Skin epidermis (tissue), 12 donors: ENCODE data around the gene RNF225.
A peak's percentile ranks its signal among the peaks of the same experiment; 100 is the strongest.

ENCODE experiments used
- H3K27ac ChIP-seq, 21 experiments: fragments of 200-600 bp; sonication (generic) in 11 of 21; one replicate each; pipeline ENCODE4 v1.5.0; 2020; ENCODE audit warnings: mild to moderate bottlenecking in 3 of 21, inconsistent platforms in 2 of 21, moderate library complexity in 2 of 21
- H3K4me3 ChIP-seq, 7 experiments: fragments of 200-600 bp; sonication (generic) in 2 of 7; one replicate each; pipeline ENCODE4 v1.5.0; 2020; ENCODE audit warnings: inconsistent platforms in 2 of 7, mild to moderate bottlenecking in 2 of 7, moderate library complexity in 1 of 7

The RNF225 gene

DNA sequence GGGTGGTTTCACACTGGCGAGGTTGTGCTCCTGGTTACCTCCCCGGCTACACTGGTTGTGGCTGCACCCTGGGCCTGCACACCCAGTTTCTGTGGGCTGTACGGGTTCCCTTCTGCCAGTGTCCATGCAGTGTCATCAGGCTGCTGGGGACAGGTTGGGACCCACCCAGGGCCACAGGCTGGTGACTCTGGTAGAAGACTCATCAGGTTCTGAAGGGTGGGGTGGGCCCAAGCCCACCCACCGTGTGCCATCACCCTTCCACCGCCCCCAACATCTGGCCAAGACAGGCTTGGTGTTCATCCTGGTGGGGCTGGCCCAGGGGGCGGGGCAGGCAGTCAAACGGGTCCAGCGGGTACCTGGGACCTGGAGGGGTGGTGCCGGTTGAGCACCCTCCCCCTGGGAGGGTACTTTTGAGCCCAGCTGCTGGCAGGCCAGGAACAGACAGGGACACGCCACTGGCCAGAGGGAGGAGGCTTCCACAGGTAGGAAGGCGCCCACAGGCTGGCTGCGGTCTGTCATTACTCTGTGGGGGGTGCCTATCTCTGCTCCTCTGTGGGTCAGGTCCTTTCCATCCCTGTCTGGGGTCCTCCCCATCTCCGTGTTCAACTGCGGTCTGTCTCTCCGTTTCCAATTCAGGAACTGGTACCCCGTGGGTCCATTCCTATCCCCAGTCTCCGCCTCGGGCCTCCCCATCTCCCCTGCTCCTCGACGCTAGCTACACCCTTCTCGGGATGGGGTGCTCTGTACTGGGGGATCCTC, at the start of gene RNF225:
TSS of gene RNF225 (plus strand) at position 437 of the 759 bp plus-strand sequence. CDS start 434 bp downstream, outside the sequence.
- Histone ChIP-seq H3K27ac (peak within 1 kb of the TSS in 18 of 21 experiments; percentile 1 to 85 (median 62)), H3K4me3 (peak within 1 kb of the TSS in 5 of 7 experiments; percentile 24 to 40 (median 28))

DNA sequence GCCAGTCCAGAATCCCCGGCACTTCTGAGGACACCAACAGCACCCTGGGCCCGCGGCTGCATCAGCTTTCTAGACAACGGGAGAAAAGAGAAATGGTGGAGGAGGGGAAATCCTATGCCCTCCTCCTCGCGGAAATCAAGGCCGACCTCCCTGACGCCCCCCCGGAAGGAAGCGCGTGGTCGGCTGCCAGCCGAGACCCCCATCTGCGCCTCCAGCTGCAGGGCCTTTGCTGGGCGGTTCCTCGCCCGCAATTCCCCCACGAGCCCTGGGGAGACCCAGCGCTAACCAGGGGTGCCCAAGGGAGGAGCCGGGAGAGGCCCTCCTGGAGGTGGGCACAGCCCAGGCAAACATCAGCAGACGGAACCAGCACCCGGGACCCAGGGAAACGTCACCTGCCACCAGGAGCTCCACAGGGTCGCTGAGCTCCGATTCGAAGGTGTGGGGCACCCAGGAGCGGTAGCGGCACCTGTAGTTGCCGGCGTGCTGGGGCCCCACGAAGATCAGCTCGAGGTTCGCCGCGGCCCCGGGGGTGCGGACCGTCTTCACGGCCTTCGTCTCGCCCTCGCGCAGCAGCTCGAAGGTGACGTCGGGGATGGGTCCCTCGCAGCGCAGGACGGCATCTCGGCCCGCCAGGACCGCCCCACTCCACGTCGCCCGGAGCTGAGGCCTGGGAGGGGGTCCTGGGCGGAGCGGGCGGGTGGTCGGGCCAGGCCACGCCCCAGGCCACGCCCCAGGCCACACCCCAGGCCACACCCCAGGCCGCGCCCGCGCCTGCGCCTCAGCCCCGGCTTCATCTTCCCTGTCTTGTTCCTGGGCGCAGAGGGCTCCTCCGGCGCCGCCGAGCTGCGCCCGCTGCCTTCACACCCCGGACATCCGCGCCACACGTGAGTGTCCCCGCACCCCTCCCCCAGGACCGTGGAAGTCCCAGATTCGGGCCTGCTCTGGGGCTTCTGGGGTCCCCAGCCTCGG, 48.2 kb upstream of the RNF225 start:
- H3K27ac ChIP-seq: peak overlapping the region; percentile 8 to 84 (median 75)

DNA sequence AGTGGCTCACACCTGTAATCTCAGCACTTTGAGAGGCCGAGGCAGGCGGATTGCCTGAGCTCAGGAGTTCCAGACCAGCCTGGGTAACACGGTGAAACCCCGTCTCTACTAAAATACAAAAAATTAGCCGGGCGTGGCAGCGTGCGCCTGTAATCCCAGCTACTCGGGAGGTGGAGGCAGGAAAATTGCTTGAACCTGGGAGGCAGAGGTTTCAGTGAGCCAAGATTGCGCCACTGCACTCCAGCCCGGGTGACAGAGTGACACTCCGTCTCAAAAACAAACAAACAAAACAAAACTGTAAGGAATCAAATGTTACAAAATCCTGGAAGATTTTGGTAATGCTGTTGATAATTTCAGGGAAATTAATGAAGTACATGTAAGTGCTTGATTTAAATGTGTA, 47.4 kb upstream of the RNF225 start:
- H3K27ac ChIP-seq: peak overlapping the region in 12 of 21 experiments; percentile 5 to 83 (median 46)
- peak overlapping the region; percentile 52 to 78 (median 57) for H3K4me3 ChIP-seq

More for the DNA sequence above, 48.2 kb upstream of the RNF225 start:
- H3K4me3 ChIP-seq: peak overlapping the region; percentile 52 to 78 (median 57)

DNA sequence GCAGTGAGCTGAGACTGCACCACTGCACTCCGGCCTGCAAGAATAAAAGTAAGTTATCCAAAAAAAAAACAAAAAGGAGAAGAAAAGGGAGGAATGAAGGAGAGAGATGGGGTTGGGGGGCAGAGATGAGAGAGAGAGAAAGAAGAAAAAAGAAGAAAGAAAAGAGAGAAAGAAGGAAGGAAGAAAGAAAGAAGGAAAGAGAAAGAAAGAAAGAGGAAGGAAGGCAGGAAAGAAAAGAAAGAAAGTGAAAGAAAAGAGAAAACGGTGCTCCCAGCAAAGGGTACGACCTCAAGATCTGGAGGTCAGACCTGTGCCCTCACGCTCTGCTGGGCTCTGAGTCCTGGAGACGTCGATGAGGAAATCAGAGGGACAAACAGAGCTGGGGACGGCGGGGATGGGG, 45.9 kb upstream of the RNF225 start:
- Histone ChIP-seq H3K4me3 (no peak overlapping the region), H3K27ac (no peak overlapping the region)

DNA sequence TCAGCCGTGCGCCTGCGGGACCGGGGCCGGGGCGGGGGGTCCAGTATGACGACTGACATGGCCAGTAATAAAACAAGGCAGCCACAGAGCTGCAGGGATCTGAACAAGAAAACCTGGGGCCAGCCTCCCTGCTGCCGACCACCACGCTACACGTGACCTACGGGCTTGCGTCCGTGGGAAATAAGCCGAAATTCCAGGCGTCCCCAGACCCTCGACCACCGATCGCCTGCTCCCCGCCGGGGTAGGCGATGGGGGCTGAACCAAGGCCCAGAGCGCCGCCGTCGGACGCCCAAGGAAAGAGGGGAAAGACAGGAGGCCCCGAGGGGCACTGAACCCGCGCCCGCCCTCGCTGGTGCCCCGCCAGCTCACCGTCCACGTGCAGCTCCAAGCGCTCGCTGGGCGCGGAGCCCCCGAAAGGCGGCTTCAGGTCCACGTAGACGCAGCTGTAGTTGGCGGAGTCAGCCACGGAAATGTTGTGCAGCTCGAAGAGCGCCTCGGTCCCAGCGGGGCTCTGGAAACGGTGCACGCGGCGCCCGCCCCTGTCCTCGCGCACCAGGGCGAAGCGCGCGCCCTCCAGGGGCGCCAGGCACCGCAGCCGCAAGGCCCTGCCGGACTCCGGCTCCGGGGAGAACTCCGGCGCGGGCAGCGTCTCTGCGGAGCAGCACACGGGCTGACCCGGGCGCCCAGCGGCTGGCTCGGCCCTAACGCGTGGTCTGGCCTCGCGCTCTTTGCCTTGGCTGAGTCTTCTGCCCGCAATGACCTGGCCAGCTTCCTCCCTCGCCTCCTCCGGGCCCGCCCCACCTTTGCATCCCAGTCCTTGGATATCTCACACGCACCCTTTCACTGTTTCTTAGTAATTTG, 45.2 kb upstream of the RNF225 start:
- H3K4me3 ChIP-seq: no peak overlapping the region
- no peak overlapping the region for H3K27ac ChIP-seq

DNA sequence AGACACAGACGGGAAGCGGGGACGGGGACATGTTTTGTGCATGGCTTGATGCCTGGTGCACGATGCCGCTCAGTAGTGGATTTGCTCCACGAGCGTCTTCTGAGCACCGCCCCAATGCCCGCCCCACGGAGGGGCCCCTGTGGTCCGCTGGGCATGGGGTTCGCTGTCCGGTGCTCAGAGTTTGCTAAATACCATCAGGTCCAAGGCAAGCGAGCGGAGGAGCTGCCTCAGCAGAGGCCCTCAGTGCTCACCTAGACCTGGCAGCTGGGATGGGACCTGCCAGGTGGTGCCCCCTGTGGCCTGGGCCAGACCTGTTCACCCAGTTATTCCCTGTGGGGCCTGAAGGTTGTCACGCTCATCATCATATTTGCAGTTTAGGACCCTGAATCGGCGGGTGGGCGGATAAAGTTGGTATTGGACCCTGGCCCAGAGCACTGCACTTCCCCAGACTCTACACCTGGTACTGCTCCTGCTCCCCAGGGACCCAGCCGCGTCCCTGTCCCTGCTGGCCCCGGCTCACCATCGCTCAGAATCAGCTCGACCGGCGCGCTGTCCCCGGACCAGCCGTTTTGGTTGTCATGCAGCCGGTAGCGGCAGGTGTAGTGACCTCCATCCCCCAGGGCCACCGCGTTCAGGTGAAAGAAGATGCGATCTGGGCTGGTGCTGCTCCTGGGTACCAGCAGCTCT, 44.4 kb upstream of the RNF225 start:
- Histone ChIP-seq H3K4me3 (no peak overlapping the region), H3K27ac (no peak overlapping the region)

DNA sequence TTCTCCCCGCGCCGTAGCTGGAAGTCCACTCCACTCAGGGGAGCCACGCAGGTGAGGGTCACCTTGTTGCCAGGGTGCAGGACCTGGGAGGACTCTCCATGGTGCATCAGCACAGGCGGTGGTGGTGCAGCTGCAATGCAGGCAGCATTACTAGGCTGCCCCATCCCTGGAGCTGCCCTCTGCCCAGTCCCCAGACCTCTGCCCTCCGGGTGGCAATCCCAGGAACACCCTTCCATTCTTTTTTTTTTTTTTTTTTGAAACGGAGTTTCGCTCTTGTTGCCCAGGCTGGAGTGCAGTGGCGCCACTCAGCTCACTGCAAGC, 43.9 kb upstream of the RNF225 start:
- Histone ChIP-seq H3K4me3 (no peak overlapping the region), H3K27ac (no peak overlapping the region)

DNA sequence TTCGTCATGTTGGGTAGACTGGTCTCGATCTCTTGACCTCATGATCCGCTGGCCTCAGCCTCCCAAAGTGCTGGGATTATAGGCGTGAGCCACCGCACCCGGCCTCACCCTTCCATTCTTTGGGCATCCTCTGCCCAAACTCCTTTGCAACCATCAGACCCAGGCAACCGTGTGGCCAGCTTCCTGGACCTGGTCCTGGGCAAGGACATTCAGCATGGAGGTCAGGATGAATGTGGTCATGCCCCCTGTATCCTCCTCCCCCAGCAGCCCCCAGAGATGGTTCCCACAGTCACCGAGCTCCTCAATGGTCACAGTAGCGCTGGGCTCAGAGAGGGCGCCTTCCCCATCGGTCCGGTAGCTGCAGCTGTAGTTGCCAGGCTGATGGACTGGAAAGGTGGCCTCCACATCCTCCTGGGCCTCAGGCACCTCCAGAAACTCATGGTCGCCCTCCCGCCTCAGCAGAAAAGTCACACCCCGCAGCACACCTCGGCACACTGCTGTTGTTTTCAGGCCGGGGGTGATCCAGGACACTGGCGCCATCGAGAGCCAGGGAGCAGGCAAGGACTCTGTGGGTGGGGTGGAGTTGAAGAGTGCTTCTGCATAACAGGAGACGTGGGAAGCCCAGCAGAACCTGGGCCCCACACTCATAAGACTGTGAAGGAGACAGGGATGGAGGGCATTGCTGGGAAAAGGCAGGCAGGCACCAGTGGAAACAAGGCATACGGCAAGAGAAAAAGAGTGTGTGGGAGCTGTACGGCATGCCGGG, 43.3 kb upstream of the RNF225 start:
- no peak overlapping the region for H3K4me3 ChIP-seq
- no peak overlapping the region for H3K27ac ChIP-seq

DNA sequence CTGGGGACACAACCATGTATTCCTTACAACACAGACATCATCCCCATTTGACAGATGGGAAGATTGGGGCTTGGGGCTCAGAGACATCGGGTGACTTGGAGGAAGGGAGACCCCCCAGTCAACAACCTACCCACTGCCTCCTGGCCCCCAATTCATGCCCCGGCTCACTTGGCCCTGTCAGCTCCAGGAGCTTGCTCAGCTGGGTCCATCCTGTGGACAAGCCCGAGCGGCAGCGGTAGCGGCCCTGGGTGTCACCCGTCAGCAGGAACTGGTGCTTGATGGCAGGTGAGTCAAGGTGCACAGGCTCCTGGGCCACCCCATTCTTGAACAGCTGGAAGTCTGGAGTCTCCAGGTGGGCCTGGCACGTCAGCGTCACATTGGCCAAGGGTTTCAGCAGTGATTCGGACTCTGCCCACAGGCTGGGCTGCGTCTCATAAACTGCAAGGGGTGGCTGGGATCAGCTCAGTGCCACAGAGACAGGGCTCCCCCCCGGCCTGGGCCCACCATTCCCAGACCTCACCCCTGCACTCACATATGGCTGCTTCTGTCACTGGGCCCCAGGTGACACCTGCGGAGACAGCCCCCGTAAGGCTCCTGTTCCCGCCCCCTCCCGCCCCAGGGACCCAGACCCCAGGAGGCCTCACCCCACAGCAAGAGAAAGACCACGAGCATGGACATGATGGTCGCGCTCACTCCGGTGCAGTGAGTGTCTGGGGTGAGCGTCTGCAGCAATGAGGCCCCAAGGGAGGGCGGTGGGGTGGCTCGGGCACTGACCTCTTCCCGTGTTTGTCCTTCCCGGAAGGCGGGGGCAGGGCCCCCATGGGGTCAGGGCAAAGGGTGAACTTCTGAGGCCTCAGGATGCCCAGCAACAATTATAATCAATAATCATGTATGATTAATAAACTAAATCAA, 42.4 kb upstream of the RNF225 start, which contains the start of gene A1BG:
TSS of gene A1BG (minus strand) at position 733 of the 912 bp plus-strand sequence. CDS start at position 678, 55 bp downstream.
- H3K4me3 ChIP-seq: no peak within 1 kb of the TSS
- H3K27ac ChIP-seq: no peak within 1 kb of the TSS

DNA sequence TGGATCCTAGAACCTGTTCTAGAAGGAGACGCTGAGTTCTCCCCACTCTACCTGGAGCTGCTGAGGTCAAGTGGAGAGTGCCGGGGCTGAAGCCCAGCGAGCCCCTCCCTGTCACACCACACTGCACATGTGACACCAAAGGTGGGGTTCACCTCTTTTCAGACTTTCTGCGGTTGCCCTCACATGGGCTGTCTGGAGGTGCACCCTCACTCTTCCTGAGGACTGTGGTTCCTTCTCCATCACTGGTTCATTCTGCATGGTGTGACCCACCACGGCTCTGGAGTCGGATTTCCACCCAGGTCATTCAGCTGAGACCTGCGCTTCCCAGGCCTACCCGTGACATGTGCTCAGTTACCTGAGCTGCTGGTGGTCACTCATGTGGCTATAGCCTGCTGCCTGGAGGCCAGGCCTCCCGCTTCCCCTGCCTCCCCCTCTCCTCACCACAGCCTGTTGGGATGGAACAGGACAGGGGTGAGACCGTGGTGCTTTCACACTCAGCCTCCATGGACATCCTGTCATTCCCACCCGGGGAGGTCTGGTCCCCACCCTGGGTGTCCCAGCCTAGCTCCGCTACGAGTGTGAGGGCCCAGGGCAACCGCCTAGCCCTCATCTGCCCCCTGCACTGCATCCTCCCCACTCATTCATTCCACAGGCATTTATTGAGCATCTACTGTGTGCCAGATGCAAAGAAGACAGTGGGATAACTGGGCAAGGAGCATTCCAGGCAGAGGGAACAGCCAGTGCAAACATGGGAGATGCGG, 41.6 kb upstream of the RNF225 start:
- H3K4me3 ChIP-seq: no peak overlapping the region
- H3K27ac ChIP-seq: no peak overlapping the region

DNA sequence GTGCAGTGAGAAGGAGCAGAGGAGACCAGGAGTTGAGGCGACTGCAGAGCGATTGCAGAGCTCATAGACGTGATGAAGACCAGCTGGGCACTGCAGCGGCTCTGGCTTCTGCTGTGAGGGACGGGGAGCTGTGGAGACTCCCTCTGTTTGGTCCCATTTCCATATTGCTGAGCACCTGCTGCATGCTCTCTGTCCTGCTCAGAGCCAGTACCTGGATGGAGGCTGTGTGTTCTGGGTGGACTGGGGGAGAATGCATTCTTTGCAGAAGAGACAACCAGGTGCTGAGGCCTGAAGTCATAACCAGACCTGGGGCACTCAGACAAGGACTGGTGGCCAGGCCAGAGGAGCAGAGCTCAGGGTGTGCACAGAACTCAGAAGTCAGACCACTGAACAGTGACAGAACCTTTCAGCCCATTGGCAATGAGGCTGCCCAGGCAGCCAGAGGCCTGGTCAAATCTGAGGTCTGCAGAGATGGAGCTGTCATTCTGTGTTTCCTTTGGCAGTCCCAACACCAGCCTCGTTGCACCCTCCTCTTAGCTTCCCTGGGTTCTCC, 40.9 kb upstream of the RNF225 start:
- no peak overlapping the region for H3K4me3 ChIP-seq
- no peak overlapping the region for H3K27ac ChIP-seq

DNA sequence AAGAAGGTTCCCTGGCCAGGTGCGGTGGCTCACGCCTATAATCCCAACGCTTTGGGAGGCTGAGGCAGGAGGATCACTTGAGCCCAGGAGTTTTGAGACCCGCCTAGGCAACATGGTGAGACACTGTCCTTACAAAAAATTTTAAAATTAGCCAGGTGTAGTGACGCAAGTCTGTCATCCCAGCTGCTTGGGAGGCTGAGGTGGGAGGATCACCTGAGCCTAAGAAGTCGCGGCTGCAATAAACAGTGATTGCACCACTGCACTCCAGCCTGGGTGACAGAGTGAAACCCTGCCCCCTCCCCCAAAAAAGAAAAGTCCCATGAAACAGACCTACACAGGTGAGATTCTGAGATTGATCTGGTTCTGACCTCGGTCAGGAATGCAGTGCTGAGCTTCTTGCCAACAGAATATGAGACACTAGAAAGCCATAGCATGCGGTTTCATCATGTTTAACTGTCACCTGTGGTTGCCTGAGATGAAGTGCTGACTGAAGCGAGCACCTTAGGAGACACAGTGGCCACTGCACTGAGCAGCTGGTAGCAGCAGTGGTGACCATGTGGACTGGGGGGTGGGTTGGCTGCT, 40.1 kb upstream of the RNF225 start:
- no peak overlapping the region for H3K27ac ChIP-seq
- H3K4me3 ChIP-seq: no peak overlapping the region

DNA sequence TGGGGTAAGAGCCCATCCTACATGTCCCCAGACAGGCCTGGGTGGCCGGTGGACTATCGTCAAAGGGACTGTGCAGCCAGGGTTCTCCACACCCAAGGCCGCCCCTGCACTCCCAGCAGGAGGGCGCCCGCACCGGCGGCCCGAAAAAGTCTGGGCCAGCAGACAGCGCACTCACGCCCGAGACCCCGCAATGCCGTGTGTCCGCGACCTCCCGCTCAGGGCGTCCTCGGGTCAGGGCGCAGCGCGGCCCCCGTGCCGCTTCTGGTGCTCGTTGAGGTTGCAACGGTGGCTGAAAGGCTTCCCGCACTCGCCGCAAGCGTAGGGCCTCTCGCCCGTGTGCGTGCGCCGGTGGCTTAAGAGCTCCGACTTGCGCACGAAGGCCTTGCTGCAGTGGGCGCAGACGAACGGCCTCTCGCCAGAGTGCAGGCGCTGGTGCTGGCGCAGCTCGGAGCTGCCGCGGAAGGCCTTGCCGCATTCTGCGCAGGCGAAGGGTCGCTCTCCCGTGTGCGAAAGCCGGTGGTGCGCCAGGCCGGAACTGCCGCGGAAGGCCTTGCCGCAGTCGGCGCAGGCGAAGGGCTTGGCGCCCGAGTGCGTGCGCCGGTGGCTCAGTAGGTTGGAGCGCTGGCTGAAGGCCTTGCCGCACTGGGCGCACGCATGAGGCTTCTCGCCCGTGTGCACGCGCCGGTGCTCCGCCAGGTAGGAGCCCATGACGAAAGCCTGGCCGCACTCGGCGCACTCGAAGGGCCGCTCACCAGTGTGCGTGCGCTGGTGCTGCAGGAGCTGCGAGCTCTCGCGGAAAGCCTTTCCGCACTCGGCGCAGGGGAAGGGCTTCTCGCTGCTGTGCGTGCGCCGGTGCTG, 39.3 kb upstream of the RNF225 start:
- Histone ChIP-seq H3K27ac (peak overlapping the region in 1 of 21 experiments; percentile 30), H3K4me3 (peak overlapping the region in 5 of 7 experiments; percentile 7 to 33 (median 17))

DNA sequence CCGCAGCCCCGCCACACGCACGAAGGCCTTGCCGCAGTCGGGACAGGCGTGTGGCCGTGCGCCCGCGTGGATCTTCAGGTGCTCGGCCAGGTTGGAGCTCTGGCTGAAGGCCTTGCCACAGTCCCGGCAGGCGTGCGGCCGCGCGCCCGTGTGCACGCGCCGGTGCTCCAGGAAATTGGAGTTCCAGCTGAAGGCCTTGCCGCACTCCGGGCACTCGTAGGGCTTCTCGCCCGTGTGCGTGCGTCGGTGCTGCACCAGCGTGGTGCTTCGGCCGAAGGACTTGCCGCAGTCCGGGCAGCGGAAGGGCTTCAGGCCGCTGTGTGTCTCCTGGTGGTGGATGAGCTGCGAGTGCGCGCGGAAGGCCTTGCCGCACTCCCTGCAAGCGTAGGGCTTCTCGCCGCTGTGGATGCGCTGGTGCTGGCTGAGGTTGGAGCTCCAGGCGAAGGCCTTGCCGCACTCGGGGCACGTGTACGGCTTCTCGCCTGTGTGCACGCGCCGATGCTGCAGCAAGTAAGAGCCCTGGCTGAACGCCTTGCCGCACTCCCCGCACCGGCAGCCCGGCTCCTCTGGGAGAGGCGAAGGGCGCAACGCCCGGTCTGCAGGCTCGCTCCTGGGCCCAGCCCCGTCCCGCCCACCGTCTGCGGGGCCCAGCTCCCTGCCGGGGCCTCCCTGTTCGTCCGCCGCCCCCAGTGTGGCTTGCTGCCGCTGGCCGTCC, 38.5 kb upstream of the RNF225 start:
- Histone ChIP-seq H3K4me3 (peak overlapping the region in 5 of 7 experiments; percentile 7 to 33 (median 17)), H3K27ac (peak overlapping the region in 1 of 21 experiments; percentile 30)
